IMR-90 (cell line): ENCODE results near the gene FNDC11. TPM values are rescaled to one million over a fixed set of nuclear protein-coding genes. Genes with fewer than 3 reads are reported as not detected.

Experiments
- ATAC-seq: fragments of 200-7000 bp; cut with Tn5 transposase; 2 replicates; pipeline ENCODE4 v1.9.1; 2020; ENCODE audit warnings: low read depth, mild to moderate bottlenecking, moderate library complexity
- BruUV-seq: library from RNA; stranded (reverse); fragments of 400-500 nt; replicated peaks from 2 replicates; lab custom pipeline; 2021; lab: Mats Ljungman, UMichigan
- CTCF ChIA-PET: fragments of 300-600 bp; formaldehyde crosslinking; extraction: SDS; loops from one replicate; lab custom pipeline; 2021; ENCODE audit warnings: antibody characterized with exemption; lab: Yijun Ruan, JAX
- POLR2A ChIA-PET: fragments of 300-600 bp; sonication (Branson Sonifier 250); formaldehyde crosslinking; loops from one replicate; lab custom pipeline; 2022; ENCODE audit warnings: antibody characterized with exemption; ENCODE audit not compliant: unreplicated experiment; lab: Charles Lee
- DNase-seq: peaks from one replicate; pipeline ENCODE4 v3.0.0; 2013
- H2AFZ ChIP-seq: replicated peaks from 2 replicates; pipeline ENCODE3; 2013; ENCODE audit warnings: low read length, mild to moderate bottlenecking; ENCODE audit not compliant: poor library complexity
- H2AK5ac ChIP-seq: 2 replicates; pipeline ENCODE4 v1.6.1; 2013; ENCODE audit warnings: low read depth, low read length, inconsistent platforms
- H2AK9ac ChIP-seq: replicated peaks from 2 replicates; pipeline ENCODE3; 2013; ENCODE audit warnings: mild to moderate bottlenecking, low read depth, low read length, moderate library complexity; ENCODE audit not compliant: poor library complexity
- H2BK120ac ChIP-seq: 2 replicates; pipeline ENCODE4 v1.6.1; 2013; ENCODE audit warnings: low read depth, low read length, inconsistent platforms
- H2BK15ac ChIP-seq: 3 replicates; pipeline ENCODE4 v1.6.1; 2013; ENCODE audit warnings: low read depth, low read length, inconsistent platforms
- H2BK20ac ChIP-seq: 2 replicates; pipeline ENCODE4 v1.6.1; 2013; ENCODE audit warnings: low read depth, mild to moderate bottlenecking, inconsistent platforms, low read length, moderate library complexity
- H2BK5ac ChIP-seq: 2 replicates; pipeline ENCODE4 v1.6.1; 2013; ENCODE audit warnings: mild to moderate bottlenecking, low read depth, low read length, inconsistent platforms; ENCODE audit not compliant: poor library complexity, severe bottlenecking
- H3K14ac ChIP-seq: replicated peaks from 2 replicates; pipeline ENCODE4 v1.6.1; 2013; ENCODE audit warnings: low read depth, low read length, inconsistent platforms
- H3K18ac ChIP-seq: 2 replicates; pipeline ENCODE4 v1.6.1; 2013; ENCODE audit warnings: low read depth, low read length, control low read depth
- H3K23ac ChIP-seq: 2 replicates; pipeline ENCODE4 v1.6.1; 2013; ENCODE audit warnings: low read depth, low read length, inconsistent platforms
- H3K27ac ChIP-seq: 2 replicates; pipeline ENCODE4 v1.5.1; 2013; ENCODE audit warnings: mild to moderate bottlenecking, control low read depth, low read length; ENCODE audit not compliant: insufficient read depth
- H3K27me3 ChIP-seq: 2 replicates; pipeline ENCODE4 v1.6.1; 2013; ENCODE audit warnings: low read length; ENCODE audit not compliant: control insufficient read depth, insufficient read depth
- H3K36me3 ChIP-seq: 2 replicates; pipeline ENCODE4 v1.6.1; 2013; ENCODE audit warnings: low read length, mixed read lengths; ENCODE audit not compliant: control insufficient read depth, insufficient read depth
- H3K4ac ChIP-seq: 2 replicates; pipeline ENCODE4 v1.6.1; 2013; ENCODE audit warnings: low read depth, low read length, inconsistent platforms
- H3K4me1 ChIP-seq: 2 replicates; pipeline ENCODE4 v1.6.1; 2013; ENCODE audit warnings: low read length, mixed read lengths; ENCODE audit not compliant: control insufficient read depth, insufficient read depth
- H3K4me2 ChIP-seq: 2 replicates; pipeline ENCODE4 v1.6.1; 2013; ENCODE audit warnings: low read depth, mild to moderate bottlenecking, control low read depth, low read length, moderate library complexity
- H3K4me3 ChIP-seq: 2 replicates; pipeline ENCODE4 v1.5.1; 2013; ENCODE audit warnings: low read depth, mild to moderate bottlenecking, control low read depth, low read length, moderate library complexity; ENCODE audit not compliant: insufficient read depth
- H3K56ac ChIP-seq: 2 replicates; pipeline ENCODE4 v1.6.1; 2013; ENCODE audit warnings: low read length, inconsistent platforms; ENCODE audit not compliant: insufficient read depth; ENCODE audit errors: extremely low read depth
- H3K79me1 ChIP-seq, 2 experiments: 2 replicates each; pipeline ENCODE4 v1.6.1; 2013; ENCODE audit warnings: low read length in 2 of 2, inconsistent platforms in 1 of 2, low read depth in 1 of 2
- H3K9ac ChIP-seq: 2 replicates; pipeline ENCODE4 v1.6.1; 2013; ENCODE audit warnings: low read depth, low read length, control low read depth
- H3K9me1 ChIP-seq: 2 replicates; pipeline ENCODE4 v1.6.1; 2013; ENCODE audit warnings: low read length, inconsistent platforms; ENCODE audit not compliant: insufficient read depth
- H3K9me3 ChIP-seq: 2 replicates; pipeline ENCODE4 v1.6.1; 2013; ENCODE audit warnings: low read length; ENCODE audit not compliant: control insufficient read depth, insufficient read depth
- H4K20me1 ChIP-seq: 2 replicates; pipeline ENCODE4 v1.6.1; 2013; ENCODE audit warnings: low read length, inconsistent platforms; ENCODE audit not compliant: insufficient read depth
- H4K5ac ChIP-seq: 2 replicates; pipeline ENCODE4 v1.6.1; 2013; ENCODE audit warnings: mild to moderate bottlenecking, low read depth, low read length, control low read depth
- H4K8ac ChIP-seq, 2 experiments: 2 replicates each; pipeline ENCODE4 v1.6.1; 2013; ENCODE audit warnings: low read depth in 2 of 2, low read length in 2 of 2, control low read depth in 1 of 2, inconsistent platforms in 1 of 2
- H4K91ac ChIP-seq: 2 replicates; pipeline ENCODE4 v1.6.1; 2013; ENCODE audit warnings: low read depth, low read length, inconsistent platforms; ENCODE audit not compliant: insufficient read depth
- BHLHE40 ChIP-seq: fragments of 150-350 bp; IDR thresholded peaks from 2 replicates; pipeline ENCODE4 v1.6.1; 2016; ENCODE audit warnings: mild to moderate bottlenecking, low read depth, low read length
- RFX5 ChIP-seq: IDR thresholded peaks from 2 replicates; pipeline ENCODE4 v1.8.0; 2012; ENCODE audit warnings: low read depth, mild to moderate bottlenecking, low read length, moderate library complexity
- WGBS, 2 experiments: methylation state at CpG; one replicate each; pipeline versions ENCODE4 v1.1.5 to v1.1.7; 2013; ENCODE audit warnings: missing lambda C conversion rate in 2 of 2; ENCODE audit not compliant: insufficient read length in 1 of 2; ENCODE audit errors: extremely low coverage in 2 of 2; 5-methylcytosine and 5-hydroxymethylcytosine counted together
- dilution Hi-C: fragments of 300-500 bp; cut with HindIII; formaldehyde crosslinking; loops from one replicate; pipeline ENCODE4 v1.14.3; 2018; ENCODE audit warnings: low sequenced_read_pairs; ENCODE audit not compliant: unreplicated experiment
- in situ Hi-C: fragments of 300-500 bp; cut with MboI; formaldehyde crosslinking; loops from 3 replicates; pipeline ENCODE4 v1.14.3; 2019; ENCODE audit warnings: low sequenced_read_pairs, inconsistent platforms, mixed read lengths
- intact Hi-C: fragments of 100-400 bp; cut with micrococcal nuclease; formaldehyde crosslinking; loops from 2 replicates; pipeline ENCODE4 v1.10.0; 2022
- polyA plus RNA-seq, 3 experiments: library from polyadenylated mRNA; depleted of rRNA; stranded (reverse); fragments of >200 nt; gene quantifications; 2 replicates each; pipeline ENCODE4 v1.2.3, GENCODE V29; 2012; ENCODE audit warnings: low replicate concordance in 1 of 3
- total RNA-seq: library from RNA; depleted of rRNA; stranded (reverse); fragments of >200 nt; gene quantifications from 2 replicates; pipeline ENCODE4 v1.2.3, GENCODE V29; 2012
- TF ChIP-seq, protein P1 (sequence below): conservative IDR thresholded peaks from 2 replicates; pipeline ENCODE4 v1.5.1; 2012; ENCODE audit warnings: mild to moderate bottlenecking, low read depth, low read length, improper control_type of control experiment

FNDC11 gene
- total and polyA plus RNA-seq, 2 of the 4 experiments (the other 2 are of a cell fraction), result 0.36 to 1.0 TPM

DNA sequence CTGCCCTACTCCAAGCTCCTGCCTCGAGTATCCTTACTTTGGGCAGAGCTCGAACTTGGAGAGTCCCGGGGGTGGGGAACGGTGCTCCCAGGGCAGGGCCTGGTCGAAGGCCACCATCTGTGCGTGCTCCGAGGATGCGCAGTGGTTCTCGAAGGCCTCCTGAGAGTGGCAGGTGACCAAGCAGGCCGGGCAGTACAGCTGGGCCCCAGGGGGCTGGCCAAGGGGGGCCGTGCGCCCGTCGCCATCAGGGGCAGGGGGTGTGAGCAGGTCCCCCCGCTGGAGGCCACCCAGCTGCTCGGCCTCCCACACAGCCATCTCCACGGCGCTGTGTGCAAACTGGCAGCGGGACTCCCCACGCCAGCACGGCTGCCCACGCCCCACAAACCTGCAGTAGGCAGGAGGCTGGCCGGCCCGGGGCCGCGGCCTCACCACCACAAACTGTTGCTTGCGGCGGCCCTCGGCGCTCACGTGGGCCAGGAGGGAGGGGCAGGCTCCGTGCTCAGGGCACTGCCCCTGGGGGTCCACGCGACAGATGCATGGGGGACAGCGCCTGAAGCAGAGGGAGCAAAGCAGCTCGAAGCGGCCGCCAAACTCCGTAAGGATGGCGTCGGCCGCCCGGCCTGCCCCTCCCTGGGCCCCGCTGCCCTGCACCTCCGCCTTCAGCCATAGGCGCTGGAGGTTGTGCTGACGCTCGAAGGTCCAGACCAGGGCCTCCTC, 18.3 kb downstream of the FNDC11 start (continued):
- TF ChIP-seq BHLHE40, result no peak

DNA sequence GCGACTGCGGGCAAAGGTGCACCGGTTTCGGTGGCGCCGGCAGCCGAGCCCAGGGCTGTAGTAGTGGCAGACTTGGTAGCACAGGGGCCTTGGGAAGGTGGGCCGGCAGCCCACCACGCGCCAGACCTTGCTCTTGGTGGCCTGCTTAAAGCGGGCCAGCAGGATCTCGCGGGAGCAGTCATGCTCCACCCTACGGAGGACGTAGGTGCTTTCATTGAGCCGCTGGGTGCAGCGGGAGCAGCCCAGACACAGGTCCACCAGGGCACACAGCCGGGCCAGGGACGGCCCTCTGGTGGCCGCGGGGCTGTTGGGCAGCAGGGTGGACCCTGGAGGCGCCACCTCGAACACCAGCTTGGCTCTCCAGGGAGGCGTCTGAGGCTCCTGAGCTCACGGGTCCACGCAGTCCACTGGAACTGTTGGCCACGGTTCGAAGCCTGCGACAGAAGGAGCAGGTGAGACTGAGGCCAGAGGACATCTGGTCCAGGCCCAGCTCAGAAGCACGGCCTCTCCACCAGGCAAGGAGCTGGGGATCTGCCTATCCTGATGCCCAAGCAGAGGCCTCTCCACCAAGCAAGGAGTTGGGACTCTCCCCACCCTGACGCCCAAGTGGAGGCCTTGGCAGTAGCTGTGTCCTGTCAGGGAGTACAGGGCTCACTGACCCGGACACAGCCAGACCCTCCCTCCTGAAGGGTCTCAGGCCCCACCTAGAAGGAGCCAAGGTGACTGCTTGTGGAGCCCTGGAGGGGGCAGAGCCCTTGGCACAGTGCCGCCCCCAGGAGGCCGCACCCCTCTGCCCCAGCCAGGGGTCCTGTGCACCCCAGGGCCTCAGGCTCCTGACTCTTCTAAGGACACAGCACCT, 19.1 kb downstream of the FNDC11 start:
- Histone ChIP-seq H3K27me3 (no peaks in the 10 kb centered on the region), H3K9me1 (peaks cover 3% of the 10 kb centered on the region; the same call in 1 of the 2 replicates), H3K79me1 (peaks cover 4 to 13% of the 10 kb centered on the region in 2 experiments), H4K91ac (peak overlapping the region; percentile 35; the same call in 1 of the 2 replicates), H3K23ac (peak overlapping the region; percentile 82), H3K4ac (peak overlapping the region; percentile 35), H3K4me1 (peaks cover 10% of the 10 kb centered on the region), H4K20me1 (no peaks in the 10 kb centered on the region), H4K5ac (no peak overlapping the region), H3K14ac (peak overlapping the region; percentile 75), H3K36me3 (peaks cover 9% of the 10 kb centered on the region; the same call in 1 of the 2 replicates), H3K56ac (no peak overlapping the region), H2BK20ac (no peak overlapping the region), H3K27ac (peak overlapping the region; percentile 75; the same call in 1 of the 2 replicates), H3K18ac (no peak overlapping the region), H3K4me3 (peak overlapping the region; percentile 85), H3K9ac (peak overlapping the region; percentile 95), H2BK120ac (no peak overlapping the region), H3K4me2 (peak overlapping the region; percentile 76), H2AK9ac (peak overlapping the region; percentile 99), H2AFZ (peak overlapping the region; percentile 76), H2AK5ac (peak overlapping the region; percentile 67), H2BK15ac (no peak overlapping the region), H2BK5ac (no peak overlapping the region), H3K9me3 (no peaks in the 10 kb centered on the region), H4K8ac (no peak overlapping the region; a peak in 1 of 4 replicates)
- 94% methylated on average over 17 of the region's 34 CpGs; no CpG with 5 or more reads in 1 of the 2 experiments for WGBS, 2 experiments
- in situ Hi-C loops, result no loop called here
- TF ChIP-seq, protein P1, sequence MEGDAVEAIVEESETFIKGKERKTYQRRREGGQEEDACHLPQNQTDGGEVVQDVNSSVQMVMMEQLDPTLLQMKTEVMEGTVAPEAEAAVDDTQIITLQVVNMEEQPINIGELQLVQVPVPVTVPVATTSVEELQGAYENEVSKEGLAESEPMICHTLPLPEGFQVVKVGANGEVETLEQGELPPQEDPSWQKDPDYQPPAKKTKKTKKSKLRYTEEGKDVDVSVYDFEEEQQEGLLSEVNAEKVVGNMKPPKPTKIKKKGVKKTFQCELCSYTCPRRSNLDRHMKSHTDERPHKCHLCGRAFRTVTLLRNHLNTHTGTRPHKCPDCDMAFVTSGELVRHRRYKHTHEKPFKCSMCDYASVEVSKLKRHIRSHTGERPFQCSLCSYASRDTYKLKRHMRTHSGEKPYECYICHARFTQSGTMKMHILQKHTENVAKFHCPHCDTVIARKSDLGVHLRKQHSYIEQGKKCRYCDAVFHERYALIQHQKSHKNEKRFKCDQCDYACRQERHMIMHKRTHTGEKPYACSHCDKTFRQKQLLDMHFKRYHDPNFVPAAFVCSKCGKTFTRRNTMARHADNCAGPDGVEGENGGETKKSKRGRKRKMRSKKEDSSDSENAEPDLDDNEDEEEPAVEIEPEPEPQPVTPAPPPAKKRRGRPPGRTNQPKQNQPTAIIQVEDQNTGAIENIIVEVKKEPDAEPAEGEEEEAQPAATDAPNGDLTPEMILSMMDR, result 0 out of 2 replicates have a peak, but pooled peaks have one; percentile 19
- TF ChIP-seq RFX5, result no peak
- ATAC-seq (peak; percentile 4; the same call in 1 of the 2 replicates), DNase-seq (no peak)
- dilution Hi-C loops, result no loop called here
- intact Hi-C loops, result loop anchor here (2.0 kb wide), 1 partner anchor 18 kb away; the partner anchor contains the start of gene FNDC11
- CTCF ChIA-PET, result no interaction called here
- no TSS peak for BruUV-seq
- POLR2A ChIA-PET, result no interaction called here
